Astrocyte (in vitro differentiated cells and primary cell): Measurements from ENCODE around the gene APOBEC4.

ENCODE experiments used
- EZH2 ChIP-seq: IDR thresholded peaks from 2 replicates; pipeline ENCODE4 v1.6.1; 2012; ENCODE audit warnings: mild to moderate bottlenecking, low read length, inconsistent platforms; ENCODE audit not compliant: insufficient read depth
- TF ChIP-seq, protein P1 (sequence below): IDR thresholded peaks from 2 replicates; pipeline ENCODE4 v1.5.1; 2011; ENCODE audit warnings: low read depth, mild to moderate bottlenecking, inconsistent platforms, low read length, moderate library complexity; ENCODE audit not compliant: insufficient read depth

DNA sequence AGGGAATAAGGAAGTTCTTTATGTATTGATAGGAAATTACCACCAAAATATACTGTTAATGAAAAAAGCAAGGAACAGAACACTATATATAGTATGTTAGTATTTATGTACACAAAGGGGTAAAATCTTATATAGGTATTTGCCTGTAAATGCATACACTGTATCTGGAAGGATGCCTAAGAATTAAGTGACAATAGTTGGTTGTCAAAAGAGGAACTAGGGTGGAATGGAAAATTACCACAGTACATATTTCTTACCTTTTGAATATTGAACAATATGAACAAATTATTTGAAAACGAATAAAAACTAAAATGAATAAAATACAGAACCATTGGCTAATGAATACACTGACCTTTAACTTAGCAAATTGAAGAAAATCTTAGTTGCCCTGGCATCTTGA is 31.1 kb downstream of the APOBEC4 start:
- TF ChIP-seq, protein P1, sequence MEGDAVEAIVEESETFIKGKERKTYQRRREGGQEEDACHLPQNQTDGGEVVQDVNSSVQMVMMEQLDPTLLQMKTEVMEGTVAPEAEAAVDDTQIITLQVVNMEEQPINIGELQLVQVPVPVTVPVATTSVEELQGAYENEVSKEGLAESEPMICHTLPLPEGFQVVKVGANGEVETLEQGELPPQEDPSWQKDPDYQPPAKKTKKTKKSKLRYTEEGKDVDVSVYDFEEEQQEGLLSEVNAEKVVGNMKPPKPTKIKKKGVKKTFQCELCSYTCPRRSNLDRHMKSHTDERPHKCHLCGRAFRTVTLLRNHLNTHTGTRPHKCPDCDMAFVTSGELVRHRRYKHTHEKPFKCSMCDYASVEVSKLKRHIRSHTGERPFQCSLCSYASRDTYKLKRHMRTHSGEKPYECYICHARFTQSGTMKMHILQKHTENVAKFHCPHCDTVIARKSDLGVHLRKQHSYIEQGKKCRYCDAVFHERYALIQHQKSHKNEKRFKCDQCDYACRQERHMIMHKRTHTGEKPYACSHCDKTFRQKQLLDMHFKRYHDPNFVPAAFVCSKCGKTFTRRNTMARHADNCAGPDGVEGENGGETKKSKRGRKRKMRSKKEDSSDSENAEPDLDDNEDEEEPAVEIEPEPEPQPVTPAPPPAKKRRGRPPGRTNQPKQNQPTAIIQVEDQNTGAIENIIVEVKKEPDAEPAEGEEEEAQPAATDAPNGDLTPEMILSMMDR: no peak
- no peak for TF ChIP-seq EZH2
